HUES48 (cell line): ENCODE measurements around the gene MYL5.
"Not testable (repeated sequence)": the region's sequence is repeated elsewhere in the genome, so short reads cannot be mapped to it uniquely, and the experiment has no call there.

Experiments used
- H3K27ac ChIP-seq: one replicate; pipeline ENCODE4 v1.7.0; 2013; ENCODE audit warnings: low read depth, low read length, inconsistent platforms
- H3K27me3 ChIP-seq: 2 replicates; pipeline ENCODE4 v1.6.1; 2013; ENCODE audit warnings: mild to moderate bottlenecking, low read length; ENCODE audit not compliant: control insufficient read depth, insufficient read depth
- H3K36me3 ChIP-seq: 2 replicates; pipeline ENCODE4 v1.6.1; 2013; ENCODE audit warnings: low read length; ENCODE audit not compliant: control insufficient read depth, insufficient read depth
- H3K4me1 ChIP-seq: 2 replicates; pipeline ENCODE4 v1.6.1; 2013; ENCODE audit warnings: mild to moderate bottlenecking, low read length; ENCODE audit not compliant: control insufficient read depth, insufficient read depth
- H3K4me3 ChIP-seq: 2 replicates; pipeline ENCODE4 v1.5.1; 2013; ENCODE audit warnings: mild to moderate bottlenecking, low read depth, low read length
- H3K9ac ChIP-seq: 2 replicates; pipeline ENCODE4 v1.6.1; 2013; ENCODE audit warnings: mild to moderate bottlenecking, low read depth, low read length, moderate library complexity
- H3K9me3 ChIP-seq: 2 replicates; pipeline ENCODE4 v1.6.1; 2013; ENCODE audit warnings: low read length; ENCODE audit not compliant: control insufficient read depth, insufficient read depth

The MYL5 gene

DNA sequence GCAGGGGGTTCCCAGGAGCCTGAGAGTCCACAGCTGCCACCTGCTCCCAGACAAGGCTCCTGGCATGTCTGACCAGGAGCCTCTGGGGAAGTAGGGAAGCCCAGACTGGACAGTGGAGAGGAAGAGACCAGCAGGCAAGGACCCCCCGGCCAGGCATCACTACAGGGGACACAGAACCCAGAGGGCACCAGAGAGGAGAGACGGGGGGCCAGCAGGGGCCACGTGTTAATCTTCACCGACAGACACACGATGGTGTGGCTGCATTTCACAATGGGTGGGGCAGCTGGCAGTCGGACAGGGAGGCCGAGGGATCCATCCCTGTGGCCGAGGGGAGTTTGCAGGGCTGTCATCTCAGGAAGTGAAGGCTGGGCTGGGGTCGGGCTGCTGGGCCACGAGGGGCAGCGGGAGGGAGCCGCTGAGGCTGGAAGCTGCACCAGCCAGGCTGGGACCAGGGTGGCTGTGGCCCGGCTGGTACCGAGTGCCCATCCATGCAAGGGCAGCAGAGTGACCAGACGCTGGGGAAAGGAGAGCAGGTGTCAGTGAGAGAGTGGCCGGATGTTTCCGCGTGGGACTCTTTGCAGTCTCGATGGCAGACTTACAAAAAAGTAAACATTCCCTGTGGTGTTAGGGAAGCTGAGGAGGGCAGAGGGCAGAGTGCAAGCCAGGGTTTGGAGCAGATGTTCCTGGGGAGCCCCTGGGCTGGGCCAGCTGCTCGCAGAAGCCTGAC is 44.3 kb upstream of the MYL5 start:
- Histone ChIP-seq H3K4me1 (peaks cover 2% of the 10 kb centered on the region; the same call in 1 of the 2 replicates), H3K9me3 (no peaks in the 10 kb centered on the region), H3K4me3 (no peak overlapping the region), H3K27me3 (no peaks in the 10 kb centered on the region), H3K9ac (no peak overlapping the region), H3K36me3 (no peaks in the 10 kb centered on the region), H3K27ac (no peak overlapping the region)

DNA sequence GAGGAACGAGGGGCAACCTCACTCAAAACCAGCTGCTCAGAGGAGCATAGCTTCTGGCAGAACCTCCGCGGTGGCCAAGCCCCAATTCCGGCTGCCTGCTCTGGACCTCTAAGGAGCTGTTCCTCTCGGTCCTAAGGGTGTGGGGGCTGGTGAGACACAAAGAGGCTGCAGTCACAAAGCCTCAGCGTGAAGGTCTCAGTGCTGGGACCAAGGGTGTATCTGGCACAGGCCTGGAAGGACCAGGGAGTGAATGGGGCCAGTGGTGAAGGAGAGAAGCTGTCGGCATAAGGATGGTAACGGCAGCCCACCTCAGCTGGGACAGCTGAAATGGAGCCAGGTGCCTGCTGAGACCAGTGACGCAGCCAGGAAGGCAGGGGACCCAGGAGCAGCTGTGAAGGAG is 43.7 kb upstream of the MYL5 start:
- Histone ChIP-seq H3K4me3 (no peak overlapping the region), H3K9ac (no peak overlapping the region), H3K9me3 (no peaks in the 10 kb centered on the region), H3K4me1 (no peaks in the 10 kb centered on the region), H3K27ac (no peak overlapping the region), H3K36me3 (no peaks in the 10 kb centered on the region), H3K27me3 (no peaks in the 10 kb centered on the region)

DNA sequence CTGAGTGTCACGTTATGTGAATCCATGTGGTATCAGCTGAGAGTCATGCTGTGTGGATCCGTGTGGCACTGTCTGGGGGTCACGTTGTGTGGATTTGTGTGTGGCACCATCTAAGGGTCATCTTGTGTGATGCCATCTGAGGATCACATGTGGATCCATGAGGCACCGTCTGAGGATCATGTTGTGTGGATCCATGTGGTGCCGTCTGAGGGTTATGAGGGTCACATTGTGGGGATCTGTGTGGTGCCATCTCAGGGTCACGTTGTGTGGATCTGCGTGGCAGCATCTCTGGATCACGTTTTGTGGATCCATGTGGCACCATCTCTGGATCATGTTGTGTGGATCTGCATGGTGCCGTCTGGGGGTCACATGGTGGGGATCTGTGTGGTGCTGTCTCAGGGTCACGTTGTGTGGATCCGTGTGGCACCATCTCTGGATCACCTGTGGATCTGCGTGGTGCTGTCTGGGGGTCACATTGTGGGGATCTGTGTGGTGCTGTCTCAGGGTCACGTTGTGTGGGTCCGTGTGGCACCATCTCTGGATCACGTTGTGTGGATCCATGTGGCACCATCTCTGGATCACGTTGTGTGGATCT is 42.0 kb upstream of the MYL5 start:
- Histone ChIP-seq H3K4me1 (no peaks in the 10 kb centered on the region), H3K36me3 (no peaks in the 10 kb centered on the region), H3K4me3 (no peak overlapping the region), H3K27ac (no peak overlapping the region), H3K9ac (no peak overlapping the region), H3K9me3 (no peaks in the 10 kb centered on the region), H3K27me3 (no peaks in the 10 kb centered on the region)

DNA sequence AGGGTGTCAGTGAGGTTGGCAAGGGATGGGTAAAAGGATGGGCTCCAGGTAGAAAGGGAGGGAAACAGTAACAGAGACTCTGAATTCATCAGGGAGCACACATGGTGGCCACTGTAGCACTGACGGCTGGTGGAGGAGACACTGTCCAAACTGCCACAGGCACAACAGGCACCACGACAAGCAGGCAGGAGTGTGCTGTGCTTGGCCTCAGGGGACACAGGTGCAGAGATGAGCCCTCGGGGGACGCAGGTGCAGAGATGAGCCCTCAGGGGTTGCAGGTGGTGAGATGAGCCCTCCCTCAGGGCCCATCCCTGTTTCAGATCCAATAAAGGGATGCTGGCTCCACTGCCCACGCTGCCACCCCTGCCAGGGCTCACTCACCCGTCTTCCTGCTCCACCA is 41.4 kb upstream of the MYL5 start:
- Histone ChIP-seq H3K4me1 (no peaks in the 10 kb centered on the region), H3K9me3 (no peaks in the 10 kb centered on the region)

DNA sequence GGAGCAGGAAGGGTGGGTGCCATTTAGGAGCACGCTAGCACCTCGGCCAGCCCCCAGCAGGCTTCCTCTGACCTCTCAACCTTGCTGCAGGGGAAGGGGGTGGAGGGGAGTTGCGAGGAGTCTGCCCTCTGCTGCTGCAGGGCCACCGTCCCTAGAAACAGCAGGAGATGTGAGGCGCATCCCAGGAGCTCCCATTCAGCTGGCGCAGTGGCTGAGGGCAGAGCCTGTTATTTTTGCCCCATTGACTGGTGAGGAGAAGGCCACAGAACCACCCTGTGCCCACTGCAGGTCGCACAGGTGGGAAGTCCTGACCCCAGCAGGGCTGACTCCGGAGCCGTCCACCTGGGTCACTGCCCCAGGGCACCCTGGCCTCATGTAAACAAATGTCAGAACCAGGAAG is 40.9 kb upstream of the MYL5 start:
- no peaks in the 10 kb centered on the region for H3K36me3 ChIP-seq

More for the DNA sequence above, 41.4 kb upstream of the MYL5 start:
- H3K4me3 ChIP-seq: no peak overlapping the region
- no peak overlapping the region for H3K9ac ChIP-seq
- H3K27ac ChIP-seq: no peak overlapping the region
- no peaks in the 10 kb centered on the region for H3K36me3 ChIP-seq
- H3K27me3 ChIP-seq: no peaks in the 10 kb centered on the region

DNA sequence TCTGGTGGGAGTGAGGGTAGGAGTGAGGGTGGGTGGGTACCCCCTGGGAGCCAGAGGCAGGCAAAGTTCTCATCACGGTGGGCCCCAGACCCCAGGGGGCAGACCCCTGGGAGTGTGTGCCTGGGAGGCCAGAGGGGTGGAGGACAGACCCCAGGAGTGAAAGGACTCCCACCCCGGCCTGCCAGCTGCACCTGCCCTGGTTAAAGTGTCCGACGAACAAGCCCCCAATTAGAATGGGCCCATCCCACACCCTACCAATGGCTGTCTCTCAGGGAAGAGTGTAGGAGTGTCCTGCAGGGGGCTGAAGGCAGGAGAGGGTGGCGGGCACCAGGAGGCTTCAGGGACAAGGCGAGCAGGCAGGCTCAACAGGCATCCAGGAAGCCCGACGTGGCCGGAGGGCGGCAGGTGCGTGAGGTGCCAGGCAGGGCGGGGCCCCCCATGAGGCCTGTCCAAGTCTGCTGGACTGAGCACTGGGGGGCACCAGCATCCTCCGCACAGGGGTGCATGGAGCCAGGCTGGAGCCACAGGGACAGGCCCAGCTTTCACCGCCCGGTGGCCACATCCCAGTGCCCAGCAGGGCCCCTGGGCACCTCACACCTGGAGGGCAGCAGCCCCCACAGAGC is 40.3 kb upstream of the MYL5 start:
- H3K27me3 ChIP-seq: no peaks in the 10 kb centered on the region
- H3K36me3 ChIP-seq: no peaks in the 10 kb centered on the region
- no peak overlapping the region for H3K27ac ChIP-seq
- no peaks in the 10 kb centered on the region for H3K4me1 ChIP-seq
- H3K4me3 ChIP-seq: no peak overlapping the region
- no peak overlapping the region for H3K9ac ChIP-seq
- no peaks in the 10 kb centered on the region for H3K9me3 ChIP-seq

More for the DNA sequence above, 40.9 kb upstream of the MYL5 start:
- no peaks in the 10 kb centered on the region for H3K9me3 ChIP-seq
- no peak overlapping the region for H3K4me3 ChIP-seq
- no peak overlapping the region for H3K9ac ChIP-seq
- H3K27ac ChIP-seq: no peak overlapping the region
- no peaks in the 10 kb centered on the region for H3K27me3 ChIP-seq
- no peaks in the 10 kb centered on the region for H3K4me1 ChIP-seq

DNA sequence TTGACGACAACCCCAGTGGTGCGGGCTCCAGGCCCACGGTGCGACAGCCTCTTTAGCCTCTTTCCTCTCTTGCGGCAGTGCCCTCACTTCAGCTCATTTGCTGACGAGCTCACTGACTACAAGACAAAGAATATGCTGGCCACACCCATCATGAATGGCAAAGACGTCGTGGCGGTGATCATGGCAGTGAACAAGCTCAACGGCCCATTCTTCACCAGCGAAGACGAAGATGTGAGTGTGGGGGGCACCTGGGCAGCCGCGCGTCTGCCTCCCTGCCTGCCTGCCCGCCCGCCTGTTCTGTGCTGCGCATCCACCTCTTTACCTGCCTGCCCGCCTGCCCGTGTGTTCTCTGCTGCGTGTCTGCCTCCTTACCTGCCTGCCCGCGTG is 39.8 kb upstream of the MYL5 start:
- Histone ChIP-seq H3K4me1 (no peaks in the 10 kb centered on the region), H3K36me3 (no peaks in the 10 kb centered on the region), H3K27me3 (no peaks in the 10 kb centered on the region)

DNA sequence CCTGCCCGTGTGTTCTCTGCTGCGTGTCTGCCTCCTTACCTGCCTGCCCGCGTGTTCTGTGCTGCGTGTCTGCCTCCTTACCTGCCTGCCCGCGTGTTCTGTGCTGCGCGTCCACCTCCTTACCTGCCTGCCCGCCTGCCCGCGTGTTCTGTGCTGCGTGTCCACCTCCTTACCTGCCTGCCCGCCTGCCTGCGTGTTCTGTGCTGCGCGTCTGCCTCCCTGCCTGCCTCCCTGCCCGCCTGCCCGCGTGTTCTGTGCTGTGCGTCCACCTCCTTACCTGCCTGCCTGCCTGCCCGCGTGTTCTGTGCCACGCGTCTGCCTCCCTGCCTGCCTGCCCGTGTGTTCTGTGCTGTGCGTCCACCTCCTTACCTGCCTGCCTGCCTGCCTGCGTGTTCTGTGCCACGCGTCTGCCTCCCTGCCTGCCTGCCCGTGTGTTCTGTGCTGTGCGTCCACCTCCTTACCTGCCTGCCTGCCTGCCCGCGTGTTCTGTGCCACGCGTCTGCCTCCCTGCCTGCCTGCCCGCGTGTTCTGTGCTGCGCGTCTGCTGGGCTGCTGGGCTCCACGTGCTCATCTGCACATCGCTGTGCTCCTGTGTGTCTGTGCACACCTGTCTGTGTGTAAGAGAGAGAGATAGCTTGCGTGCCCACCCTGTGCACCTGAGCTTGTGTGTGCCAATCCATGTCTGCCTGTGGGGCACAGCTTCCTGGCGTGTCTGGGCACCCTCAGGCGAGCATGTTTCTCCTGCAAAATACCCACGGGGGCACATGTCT is 39.1 kb upstream of the MYL5 start:
- H3K36me3 ChIP-seq, H3K27me3 ChIP-seq, H3K27ac ChIP-seq, H3K4me1 ChIP-seq, H3K9ac ChIP-seq, H3K9me3 ChIP-seq, H3K4me3 ChIP-seq: not testable (repeated sequence)

More for the DNA sequence above, 39.8 kb upstream of the MYL5 start:
- no peak overlapping the region for H3K9ac ChIP-seq
- no peaks in the 10 kb centered on the region for H3K9me3 ChIP-seq
- H3K27ac ChIP-seq: no peak overlapping the region
- H3K4me3 ChIP-seq: no peak overlapping the region

DNA sequence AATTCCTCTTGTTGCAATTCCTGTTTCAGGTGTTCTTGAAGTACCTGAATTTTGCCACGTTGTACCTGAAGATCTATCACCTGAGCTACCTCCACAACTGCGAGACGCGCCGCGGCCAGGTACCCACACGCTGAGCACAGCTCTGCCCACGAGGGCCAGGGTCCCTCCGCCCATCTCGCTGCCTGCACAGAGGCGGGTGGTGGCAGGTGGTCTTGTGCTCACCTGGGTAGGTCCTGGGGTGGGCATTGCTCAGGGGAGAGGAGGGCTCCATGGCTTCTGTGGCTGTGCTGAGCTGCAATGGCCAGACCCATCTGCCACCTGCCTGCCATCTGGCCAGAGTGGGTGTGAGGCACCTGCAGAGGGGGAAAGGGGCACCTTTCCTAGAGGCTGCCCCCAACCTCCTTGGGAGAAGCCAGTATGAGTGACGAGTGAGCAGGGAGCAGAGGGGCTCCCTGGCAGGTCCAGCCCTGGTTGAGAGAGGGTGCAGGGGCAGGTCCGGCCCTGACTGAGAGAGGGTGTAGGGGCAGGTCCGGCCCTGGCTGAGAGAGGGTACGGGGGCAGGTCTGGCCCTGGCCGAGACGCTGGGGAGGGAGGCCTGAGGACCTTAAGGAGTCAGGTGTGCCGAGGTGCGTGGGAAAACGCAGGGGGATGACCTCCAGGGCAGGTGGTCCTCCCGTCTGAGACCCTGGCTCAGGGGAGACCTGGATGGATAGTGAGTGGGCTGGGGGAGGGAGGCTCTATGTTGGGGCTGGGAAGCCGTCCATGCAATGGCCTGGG is 38.3 kb upstream of the MYL5 start:
- H3K4me3 ChIP-seq: no peak overlapping the region
- H3K36me3 ChIP-seq: no peaks in the 10 kb centered on the region
- H3K9me3 ChIP-seq: no peaks in the 10 kb centered on the region
- H3K4me1 ChIP-seq: no peaks in the 10 kb centered on the region
- no peaks in the 10 kb centered on the region for H3K27me3 ChIP-seq
- H3K27ac ChIP-seq: no peak overlapping the region
- H3K9ac ChIP-seq: no peak overlapping the region

DNA sequence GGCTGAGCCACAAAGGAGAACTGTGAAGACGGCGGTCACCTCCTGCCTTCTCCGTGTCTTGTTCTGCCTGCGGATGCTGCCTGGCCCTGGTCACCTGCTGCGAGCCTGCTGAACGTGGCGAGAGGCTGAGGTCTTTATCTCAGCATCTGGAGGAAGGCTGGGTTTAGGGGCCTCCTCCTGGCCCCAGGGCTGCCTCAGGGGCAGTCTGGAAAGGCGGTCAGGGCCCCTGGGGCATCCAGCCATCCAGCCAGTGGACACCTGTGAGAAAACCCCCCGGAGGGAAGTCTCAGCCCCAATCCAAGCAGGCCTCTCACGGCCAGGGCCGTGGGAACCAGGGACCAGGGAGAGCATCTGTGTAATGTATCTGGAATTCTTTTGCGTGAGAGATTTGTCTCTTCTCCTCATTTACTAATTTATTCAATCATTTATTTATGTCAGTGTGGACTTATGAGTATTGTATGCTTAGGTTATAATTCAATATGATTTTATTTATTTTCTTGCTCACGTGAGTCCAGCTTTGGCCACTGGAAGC is 37.6 kb upstream of the MYL5 start:
- H3K27ac ChIP-seq: no peak overlapping the region
- H3K36me3 ChIP-seq: no peaks in the 10 kb centered on the region
- no peak overlapping the region for H3K9ac ChIP-seq
- H3K4me3 ChIP-seq: no peak overlapping the region
- no peaks in the 10 kb centered on the region for H3K27me3 ChIP-seq
- no peaks in the 10 kb centered on the region for H3K4me1 ChIP-seq
- H3K9me3 ChIP-seq: no peaks in the 10 kb centered on the region
